Frontal cortex (tissue), 4 donors: ENCODE data around the gene IGF1R. TPM values are rescaled to one million over a fixed set of nuclear protein-coding genes. Genes with fewer than 3 reads are reported as not detected.

ENCODE experiments used
- DNase-seq, 2 donors: peaks; one replicate each; pipeline ENCODE4 v3.0.0; 2012; ENCODE audit warnings: low spot score in 2 of 2
- FAIRE-seq: peaks from 2 replicates; lab custom pipeline; 2012; peaks lifted over from hg19 to GRCh38; lab: Jason Lieb, UNC
- total RNA-seq: library from RNA; depleted of rRNA; stranded (reverse); fragments of >200 nt; gene quantifications from one replicate; pipeline ENCODE4 v1.2.3, GENCODE V29; 2014
- donor health status: control.
- donor health status: control.
- donor health status: control.

Gene IGF1R
- total RNA-seq, 1 donor from 2014 or later: 28.1 TPM

DNA sequence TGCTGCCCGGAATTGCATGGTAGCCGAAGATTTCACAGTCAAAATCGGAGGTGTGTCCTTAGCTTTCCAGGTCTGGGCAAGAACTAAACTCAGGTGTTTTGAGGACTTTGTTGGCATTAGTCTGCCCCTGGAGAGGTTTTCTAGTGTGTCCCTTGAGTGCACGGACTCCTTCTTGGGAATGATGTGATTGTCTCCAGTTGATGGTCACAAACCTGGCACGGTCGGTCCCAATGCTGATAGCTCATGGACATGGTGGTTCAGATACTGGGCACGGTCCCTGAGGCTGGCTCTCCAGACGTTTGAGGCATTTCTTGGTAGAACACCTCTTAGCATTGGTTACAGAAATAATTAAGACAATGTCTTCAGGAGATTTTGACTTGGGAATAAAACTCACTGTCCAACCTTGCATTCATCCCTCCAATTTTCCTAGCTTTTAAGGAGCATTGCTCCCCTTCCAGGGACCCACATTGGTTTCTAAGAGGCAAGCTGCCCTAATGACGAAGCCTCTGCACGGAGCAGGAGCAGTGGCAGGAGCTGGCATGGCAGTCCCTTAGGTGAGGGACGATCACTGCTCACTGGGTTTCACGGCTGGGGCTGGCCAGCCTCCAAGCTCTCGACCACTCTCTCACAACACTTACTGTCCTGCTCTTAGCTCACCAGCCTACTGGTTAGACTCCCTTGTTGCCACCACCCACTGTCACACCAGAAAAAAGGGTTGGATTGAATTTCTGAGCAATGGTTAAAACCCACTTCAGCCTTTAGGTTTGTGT lies 291.2 kb downstream of the IGF1R start:
- DNase-seq (no peak), FAIRE-seq (no peak)

DNA sequence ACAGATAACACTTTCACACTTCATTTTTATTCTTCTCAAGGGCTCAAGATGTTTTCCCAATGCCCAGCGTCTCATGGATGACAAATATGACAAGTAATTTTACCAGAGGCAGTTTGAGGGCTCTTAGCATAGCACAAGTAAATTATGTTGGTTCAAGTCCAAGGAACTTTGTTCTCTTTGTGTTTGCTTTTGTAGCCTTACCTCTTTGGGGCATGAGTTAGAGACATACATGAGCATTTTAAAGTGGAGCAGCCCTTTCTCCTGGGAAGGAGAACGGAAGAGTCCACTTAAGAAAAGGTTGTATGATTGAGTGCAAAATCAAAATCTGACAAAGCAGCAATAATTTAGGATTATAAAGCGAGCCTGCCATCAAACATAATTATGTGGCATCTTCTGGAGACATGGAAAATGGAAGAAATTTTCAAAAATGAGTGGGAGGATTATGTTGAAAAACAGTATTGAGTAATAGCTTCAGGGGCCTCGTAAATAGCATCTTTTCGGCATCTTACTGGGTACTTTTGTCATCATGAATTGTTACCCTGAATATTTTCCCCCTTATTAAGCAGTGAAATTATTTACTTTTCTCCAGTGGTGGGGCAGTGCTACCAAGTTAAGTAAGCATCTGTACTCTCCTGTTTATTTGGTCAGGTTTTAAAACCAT lies 293.4 kb downstream of the IGF1R start:
- DNase-seq: no peak
- no peak for FAIRE-seq

DNA sequence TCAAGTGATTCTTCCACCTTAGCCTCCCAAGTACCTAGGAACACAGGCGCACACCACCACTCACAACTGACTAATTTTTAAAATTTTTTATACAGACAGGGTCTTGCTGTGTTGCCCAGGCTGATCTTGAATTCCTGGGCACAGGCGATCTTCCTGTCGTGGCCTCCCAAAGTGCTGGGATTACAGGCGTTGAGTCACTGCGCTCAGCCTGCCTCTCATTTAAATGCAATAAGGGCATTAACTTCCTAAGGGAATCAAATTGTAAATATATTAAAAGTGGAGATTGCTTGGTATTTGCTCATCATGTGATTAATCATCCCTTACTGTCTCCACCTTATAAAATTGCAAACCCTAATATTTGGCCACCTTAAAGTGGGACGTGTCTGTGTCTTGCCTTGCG lies 294.1 kb downstream of the IGF1R start:
- DNase-seq (no peak), FAIRE-seq (no peak)

DNA sequence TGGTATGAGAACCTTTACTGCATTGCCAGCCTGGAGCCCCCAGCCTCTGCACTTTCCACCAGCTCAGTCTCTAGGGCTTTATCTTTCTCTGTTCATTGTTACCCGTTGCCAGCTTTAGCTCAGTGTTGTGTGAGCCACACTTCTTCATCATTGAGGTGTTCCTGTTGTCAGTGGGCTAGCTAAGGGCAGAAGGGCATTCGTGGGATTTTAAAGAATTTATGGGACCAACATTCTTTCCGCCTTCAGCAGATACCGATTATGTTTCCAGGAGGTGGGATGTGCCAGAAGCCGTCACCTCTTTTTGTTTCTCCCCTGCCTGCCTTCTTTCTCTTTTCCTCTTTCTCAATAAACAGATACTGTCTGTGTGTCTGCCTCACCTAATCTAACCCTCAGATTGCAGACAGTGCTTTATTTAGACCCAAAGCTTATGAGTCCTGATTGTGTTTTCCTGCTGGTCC lies 294.7 kb downstream of the IGF1R start:
- DNase-seq (no peak), FAIRE-seq (no peak)

DNA sequence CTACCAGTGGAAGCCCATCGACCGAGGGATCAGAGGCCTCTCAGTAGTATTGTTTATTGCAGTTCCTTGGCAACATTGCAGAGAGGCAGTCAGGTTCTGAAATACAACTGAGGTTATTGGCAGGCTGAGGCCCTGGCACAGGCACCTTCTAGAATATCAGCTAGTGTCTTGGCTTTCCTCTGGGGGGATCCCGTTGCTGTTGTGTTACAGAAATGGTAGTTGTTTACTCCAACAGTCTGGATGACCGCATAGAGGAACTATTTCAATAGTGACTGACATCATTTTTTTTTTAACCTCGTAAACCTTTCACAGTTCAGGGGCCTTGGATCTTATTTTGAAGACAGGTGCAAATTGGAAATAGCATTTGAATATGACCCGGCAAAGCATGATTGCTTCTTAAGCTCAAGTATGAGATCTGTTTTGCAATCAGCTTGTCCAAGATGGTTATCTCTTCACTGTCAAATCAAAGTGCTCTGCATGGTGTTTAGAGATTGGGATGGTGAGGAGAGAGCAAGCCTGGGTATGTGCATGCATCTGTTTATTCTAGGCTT lies 295.3 kb downstream of the IGF1R start:
- no peak for FAIRE-seq
- no peak for DNase-seq

DNA sequence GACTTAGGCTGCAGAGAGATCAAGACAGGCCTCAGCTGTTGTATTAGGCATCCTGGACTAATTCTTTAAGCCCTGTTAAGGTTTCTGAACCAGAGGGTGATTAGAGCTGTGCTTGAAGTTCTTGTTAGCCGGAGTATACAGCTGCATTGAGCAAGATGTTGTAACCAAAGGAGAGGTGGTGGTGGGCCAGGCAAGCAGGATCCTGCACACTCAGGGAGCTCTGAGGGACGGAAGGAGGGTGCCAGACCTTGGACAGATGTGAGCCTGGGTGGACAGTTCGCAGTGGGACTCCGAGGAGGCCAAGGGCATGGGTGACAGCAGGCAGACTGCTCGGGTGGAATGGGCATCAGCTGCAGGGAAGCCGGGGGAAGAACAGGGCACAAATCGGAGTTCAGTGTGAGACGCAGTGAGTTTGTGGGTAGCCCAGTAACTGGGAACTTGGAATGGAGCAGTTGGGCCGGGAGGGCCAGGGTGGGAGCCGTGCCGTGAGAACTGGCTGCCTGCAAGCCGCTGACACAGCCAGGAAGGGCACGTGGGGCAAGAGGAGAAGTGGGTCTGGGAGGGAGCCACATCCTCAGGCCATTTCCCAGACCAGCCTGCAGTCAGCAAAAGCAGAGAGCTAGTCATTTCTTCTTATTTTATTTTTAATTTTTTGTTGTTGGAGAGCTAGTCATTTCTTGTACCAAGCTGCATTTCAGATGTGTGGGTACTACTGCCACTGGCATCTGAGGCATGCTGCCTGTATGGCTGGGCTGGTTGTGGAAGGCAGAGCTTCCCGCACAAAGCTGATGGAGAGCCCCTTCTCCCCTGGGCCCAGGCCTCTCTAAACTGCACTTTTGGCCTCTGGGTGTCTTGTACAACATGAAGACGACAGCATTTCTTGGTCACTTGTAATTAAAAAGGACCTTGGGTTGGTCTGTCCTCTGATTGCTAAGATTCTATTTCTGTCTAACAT lies 298.2 kb downstream of the IGF1R start:
- FAIRE-seq (no peak), DNase-seq (peak in 1 of 2 donors; percentile 44)

DNA sequence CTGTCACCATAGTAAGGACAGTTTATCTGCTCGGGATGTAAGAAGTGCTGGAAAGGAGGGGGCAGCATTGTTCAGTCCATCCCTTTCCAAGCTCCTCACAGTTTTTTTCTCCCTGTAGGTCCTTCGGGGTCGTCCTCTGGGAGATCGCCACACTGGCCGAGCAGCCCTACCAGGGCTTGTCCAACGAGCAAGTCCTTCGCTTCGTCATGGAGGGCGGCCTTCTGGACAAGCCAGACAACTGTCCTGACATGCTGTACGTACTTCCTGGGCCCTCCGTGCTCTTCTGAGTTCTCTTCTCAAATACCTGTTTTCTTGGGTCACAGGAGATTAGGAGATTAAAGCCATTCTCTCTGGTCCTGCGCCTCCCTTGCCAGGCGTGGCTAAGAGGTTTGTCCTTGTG lies 300.1 kb downstream of the IGF1R start:
- FAIRE-seq: no peak
- no peak for DNase-seq

DNA sequence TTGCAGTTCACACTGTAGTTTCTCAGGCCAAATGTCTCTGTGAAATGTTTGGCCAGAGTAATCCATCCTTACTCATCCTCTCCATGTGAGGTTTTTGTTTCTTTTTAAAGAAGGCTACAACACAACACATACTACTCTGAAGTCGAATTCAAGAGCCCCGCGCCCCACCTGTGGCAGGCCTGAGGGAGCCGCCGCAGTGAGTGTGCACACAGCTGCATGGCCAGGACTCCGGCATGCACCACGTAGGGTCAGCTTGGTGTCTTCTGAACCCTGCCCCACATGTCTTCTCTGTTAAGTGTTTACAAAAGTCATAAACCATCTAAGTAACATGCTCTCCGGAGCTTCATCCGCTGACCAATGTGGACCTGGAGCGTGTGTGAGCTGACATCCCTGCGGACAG lies 300.6 kb downstream of the IGF1R start:
- no peak for DNase-seq
- no peak for FAIRE-seq

DNA sequence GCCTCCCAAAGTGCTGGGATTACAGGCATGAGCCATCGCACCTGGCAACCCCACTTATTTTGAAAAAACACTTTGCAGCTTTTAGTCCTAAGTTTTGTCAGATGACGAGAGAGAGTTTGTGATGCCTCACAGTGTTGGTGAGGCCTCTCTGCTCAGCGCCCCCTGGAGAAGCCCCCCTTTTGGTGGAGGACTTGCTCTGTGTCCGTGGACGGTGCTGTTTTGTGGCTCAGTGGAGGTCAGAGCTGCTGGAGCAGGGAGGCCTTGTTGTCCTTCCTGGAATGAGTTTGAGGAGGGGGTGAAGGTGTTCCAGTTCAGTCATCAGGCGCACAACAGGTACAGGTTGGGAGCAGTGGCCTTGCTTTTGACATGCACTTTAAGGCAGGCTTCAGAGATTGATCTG lies 301.3 kb downstream of the IGF1R start:
- no peak for FAIRE-seq
- DNase-seq: no peak

DNA sequence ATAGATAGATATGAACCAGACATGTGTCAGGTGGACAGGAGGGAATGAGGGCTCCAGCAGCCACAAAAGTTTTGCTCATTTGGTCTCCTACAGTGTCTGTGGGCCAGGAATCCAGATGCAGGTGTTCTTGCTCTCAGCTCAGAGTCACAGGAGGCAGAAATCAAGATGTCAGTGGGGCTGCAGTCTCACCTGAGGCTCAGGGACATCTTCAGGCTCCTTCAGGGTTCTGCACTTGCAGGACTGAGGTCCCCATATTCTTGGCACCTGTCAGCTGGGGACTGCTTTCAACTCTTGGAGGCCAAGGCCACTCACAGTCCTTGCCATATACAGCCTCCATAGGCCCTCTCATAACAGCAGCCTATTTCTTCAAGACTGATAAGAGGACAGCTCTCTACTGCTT lies 301.9 kb downstream of the IGF1R start:
- DNase-seq: no peak
- FAIRE-seq: no peak

DNA sequence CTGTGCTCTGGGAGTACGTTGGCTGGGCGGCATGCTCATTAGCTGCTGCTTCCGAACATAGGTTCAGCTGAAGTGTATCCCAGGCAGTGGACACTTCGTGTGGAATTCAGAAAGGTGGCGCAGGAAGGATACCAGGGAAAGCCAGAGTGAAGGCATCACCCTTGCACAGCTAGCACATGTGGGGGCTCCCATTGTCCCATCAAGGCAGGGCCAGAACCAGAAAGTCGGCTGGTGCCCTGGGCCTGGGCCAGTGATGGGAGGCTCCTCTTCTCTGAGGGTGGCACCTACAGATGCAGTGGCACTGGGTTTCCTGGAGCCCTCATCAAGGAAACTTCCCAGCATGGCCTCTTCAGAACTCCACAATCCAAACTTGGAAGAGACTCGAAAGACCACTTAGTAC lies 302.7 kb downstream of the IGF1R start:
- no peak for FAIRE-seq
- no peak for DNase-seq

DNA sequence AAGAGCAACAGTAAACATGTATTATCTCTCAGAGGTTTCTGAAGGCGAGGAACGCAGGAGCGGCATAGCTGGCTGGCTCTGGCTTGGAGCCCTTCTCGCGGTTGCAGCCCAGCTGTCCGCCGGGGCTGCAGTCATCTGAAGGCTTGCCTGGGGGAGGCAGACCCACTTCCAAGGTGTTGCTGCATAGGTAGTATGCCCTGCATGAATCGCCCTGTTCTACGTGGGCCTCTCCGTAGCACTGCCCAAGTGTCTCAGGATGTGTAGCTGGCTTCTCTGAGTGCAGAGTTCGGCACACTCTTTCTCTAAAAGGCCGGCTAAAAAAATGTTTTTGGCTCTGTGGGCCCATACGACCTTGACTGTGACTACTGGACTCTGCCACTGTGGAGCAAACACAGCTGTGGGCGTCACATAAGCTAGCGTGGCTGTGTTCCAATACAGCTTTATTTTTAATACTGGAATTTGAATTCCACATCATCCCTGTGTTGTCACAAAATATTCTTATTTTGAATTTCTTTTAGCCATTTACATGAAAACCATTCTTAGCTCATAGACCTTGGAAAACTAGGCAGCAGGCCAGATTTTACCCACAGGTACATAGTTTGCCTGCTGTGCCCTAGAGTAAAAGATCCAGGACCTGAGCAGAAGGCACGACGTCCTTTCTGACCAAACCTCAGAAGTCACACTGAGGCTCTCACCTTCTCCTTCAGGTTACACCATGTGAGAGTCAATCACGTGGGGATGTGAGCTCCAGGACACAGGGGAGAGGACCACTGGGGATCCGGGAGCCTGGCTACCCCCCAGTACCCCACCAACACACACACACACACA lies 303.4 kb downstream of the IGF1R start:
- FAIRE-seq (no peak), DNase-seq (no peak)

DNA sequence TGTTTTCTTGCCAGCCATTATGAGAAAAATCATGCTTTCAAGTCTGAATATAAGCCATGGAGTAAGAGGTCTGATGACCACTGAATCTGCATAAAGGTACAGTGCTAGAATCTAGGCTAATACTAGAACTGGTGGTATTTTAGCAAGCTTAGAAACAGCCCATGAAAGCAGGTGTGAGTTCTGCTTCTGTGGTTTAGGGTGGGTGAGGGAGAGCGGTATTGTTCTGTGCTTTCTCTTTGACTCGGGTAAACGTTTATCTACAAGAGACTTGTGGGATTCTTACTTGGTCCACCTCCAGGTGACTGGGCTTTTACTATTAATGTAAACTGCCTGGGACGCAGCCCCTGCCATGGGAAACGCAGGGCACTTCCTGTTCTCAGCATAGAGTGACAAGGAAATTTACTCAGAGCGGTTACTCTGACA lies 304.1 kb downstream of the IGF1R start:
- FAIRE-seq (no peak), DNase-seq (no peak)

DNA sequence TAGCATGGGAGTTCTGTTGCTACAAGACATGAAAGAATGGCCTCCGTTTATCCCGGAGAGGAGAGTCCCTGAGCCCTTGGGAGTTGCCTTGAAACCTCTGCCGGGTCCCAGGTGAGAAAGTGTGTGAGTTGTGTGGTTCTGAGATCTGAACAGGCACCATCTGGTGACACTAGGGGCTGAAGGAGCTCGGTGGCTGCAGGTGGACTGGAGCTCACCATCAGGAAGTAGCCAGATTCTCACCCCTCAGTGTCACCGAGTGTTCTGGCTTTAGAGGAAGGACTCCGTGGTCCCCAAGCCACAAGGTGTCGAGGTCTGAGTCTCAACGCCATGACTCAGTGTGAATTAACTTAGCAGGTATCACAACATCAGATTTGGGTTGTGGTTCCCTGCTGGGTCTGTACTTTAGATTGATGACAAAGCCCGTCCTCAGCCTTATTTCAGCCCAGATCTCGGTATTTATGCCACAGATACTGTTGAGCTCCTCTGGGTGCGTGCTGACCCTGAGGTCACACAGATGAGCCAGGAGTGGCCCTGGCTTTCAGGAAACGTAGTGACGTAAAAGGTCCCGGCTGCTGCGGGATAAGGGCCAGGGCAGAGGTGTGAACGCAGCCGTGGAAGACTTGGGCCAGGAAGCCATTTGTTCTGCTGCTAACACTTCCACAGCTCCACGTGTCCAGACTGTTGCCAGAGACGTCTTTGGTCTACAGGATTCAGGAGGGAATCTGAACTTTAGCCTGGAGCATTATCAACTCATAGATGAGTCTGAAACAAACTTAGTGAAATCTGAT lies 304.9 kb downstream of the IGF1R start:
- FAIRE-seq: no peak
- no peak for DNase-seq

DNA sequence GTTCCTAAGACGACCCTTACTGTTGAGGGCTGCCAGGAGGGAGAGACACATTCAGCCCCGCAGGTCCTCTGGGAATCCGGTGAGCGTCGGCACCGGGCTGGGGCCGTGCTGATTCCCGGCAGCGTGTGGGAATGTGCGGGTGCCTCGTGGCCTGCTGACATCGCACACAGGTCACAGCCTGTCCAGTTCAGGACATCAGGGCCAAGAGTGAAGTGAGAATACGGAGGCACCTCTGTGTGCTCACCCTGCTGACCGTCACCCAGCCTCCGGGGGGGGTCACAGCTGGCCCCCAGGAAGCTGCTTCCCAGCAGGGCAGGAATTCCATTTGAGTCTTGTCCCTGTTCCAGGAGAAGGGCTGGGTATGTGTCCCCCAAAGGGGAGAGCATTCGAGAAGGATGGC lies 305.6 kb downstream of the IGF1R start:
- no peak for FAIRE-seq
- no peak for DNase-seq

DNA sequence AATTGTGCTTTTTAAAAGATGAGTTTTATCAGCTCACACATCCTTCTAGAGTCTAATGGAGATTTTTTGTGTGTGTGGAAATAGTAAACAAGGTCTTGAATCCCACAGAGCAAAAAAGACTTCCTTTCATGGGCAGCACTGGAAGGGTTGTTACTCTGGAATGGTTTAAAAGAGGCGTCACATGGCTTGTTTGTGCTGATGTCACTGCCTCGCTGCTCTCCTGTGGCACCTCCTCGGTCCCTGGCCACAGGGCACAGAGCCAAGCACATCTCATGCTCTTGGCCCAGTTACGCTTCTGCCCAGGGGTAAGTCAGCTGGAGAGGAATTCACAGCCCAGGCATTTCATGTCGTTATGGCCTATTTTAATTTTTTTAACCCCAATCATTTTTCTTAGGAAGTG lies 306.1 kb downstream of the IGF1R start:
- DNase-seq (peak; percentile 54 to 59), FAIRE-seq (no peak)

DNA sequence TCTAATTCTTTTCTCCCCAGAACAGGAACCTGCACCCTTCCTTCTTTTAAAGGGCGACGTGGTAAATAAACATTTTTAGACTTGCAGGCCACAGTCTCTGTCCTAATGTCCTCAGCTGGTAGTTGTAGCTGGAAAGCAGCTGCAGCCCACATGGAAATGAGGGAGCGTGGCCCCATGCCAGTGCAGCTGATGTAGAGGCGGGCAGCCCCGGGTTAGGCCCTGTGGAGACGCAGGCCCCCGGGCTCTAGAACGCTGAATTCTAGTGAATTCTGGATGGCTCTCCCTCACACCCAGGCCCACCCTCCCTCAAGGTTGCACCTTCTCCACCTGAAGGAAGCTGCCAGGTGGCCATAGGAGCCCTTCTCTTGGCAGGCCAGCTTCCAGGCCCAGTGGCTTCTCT lies 307.0 kb downstream of the IGF1R start:
- FAIRE-seq (no peak), DNase-seq (peak; percentile 62 to 69)

DNA sequence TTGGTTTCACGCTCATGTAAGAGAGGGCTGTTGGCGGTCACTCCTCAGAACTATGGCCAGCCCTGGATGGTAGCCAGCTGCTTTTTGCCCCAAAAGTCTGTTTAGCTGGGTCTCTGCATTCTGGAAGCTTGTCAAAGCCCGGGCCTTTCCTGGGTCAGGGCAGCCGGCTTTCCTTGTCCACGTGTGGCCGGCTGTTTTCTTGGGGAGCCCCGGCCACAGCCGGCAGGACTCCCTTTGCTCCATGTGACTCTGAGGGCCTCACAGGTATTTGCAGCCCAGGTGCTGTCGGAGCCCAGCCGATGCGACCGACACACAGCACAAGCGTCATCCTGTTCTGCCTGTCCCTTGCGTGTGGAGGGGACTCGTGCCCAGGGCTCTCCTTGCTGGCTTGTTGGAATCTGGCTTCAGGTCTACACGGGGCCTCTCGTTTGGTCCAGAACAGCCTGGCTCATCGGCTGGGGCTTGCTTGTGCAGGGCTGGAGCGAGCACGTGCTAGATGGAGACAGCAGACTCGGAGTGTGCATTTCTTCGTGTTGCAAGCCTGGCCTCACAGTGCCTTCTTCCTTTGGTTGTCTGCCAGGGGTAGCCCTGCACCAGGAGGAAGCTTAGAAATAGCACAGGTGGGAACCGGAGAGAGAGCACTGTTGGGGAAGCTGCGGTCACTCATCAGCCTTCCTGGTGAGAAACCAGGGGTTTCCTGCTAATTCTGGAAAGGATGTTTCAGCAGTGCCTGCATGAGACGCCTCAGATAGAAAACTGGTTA lies 307.8 kb downstream of the IGF1R start:
- DNase-seq (no peak), FAIRE-seq (no peak)
